Measurements from ENCODE around the gene PDS5A. TPM values are rescaled to one million over a fixed set of nuclear protein-coding genes. Genes with fewer than 3 reads are reported as not detected.

The PDS5A gene
- total RNA-seq, 1 experiment from 2014 or later: 78.8 TPM

DNA sequence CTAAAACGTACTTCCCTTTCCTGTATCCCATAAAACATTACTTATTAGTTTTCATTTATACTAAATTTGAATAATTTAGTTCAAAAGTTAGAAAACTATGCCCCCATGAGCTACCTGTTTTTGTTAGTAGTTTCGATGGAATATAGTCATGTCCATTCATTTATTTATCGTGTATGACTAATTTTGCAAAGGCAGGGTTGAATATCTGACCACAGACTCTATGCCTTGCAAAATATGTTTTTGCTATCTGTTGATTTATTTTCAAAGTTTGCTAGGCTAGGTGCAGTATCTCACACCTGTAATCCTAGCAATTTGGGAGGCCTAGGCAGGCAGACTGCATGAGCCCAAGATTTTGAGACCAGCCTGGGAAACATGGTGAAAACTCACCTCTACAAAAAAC is 78.4 kb downstream of the PDS5A start:
- ChIA-PET CTCF (no interaction called here), POLR2A (no interaction called here)
- peaks cover 23% of the 10 kb centered on the region for H3K4me1 ChIP-seq
- TF ChIP-seq, protein P1, sequence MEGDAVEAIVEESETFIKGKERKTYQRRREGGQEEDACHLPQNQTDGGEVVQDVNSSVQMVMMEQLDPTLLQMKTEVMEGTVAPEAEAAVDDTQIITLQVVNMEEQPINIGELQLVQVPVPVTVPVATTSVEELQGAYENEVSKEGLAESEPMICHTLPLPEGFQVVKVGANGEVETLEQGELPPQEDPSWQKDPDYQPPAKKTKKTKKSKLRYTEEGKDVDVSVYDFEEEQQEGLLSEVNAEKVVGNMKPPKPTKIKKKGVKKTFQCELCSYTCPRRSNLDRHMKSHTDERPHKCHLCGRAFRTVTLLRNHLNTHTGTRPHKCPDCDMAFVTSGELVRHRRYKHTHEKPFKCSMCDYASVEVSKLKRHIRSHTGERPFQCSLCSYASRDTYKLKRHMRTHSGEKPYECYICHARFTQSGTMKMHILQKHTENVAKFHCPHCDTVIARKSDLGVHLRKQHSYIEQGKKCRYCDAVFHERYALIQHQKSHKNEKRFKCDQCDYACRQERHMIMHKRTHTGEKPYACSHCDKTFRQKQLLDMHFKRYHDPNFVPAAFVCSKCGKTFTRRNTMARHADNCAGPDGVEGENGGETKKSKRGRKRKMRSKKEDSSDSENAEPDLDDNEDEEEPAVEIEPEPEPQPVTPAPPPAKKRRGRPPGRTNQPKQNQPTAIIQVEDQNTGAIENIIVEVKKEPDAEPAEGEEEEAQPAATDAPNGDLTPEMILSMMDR (IDR thresholded peaks at IDR 0.05; ENCODE audit: insufficient read depth in 1 of 2, low read depth in 1 of 2, low read length in 1 of 2, severe bottlenecking in 1 of 2, unreplicated experiment in 1 of 2): no peak
- H3K9me3 ChIP-seq: no peaks in the 10 kb centered on the region
- no peak for DNase-seq
- no peaks in the 10 kb centered on the region; the same call in 1 of the 2 replicates for H3K36me3 ChIP-seq (ENCODE audit: control insufficient read depth, insufficient read depth, low read length)
- no peak overlapping the region for H3K27ac Mint-ChIP-seq (ENCODE audit: unreplicated experiment)
- H3K36me3 Mint-ChIP-seq (ENCODE audit: insufficient read depth, unreplicated experiment): peaks cover 85% of the 10 kb centered on the region
- no TSS peak for BruUV-seq (replicated peaks)
- H3K4me1 Mint-ChIP-seq (ENCODE audit: low read depth, unreplicated experiment): peaks cover 16% of the 10 kb centered on the region
- no peak overlapping the region for H3K4me3 ChIP-seq (ENCODE audit: low read depth, low read length)
- no peaks in the 10 kb centered on the region for H3K27me3 ChIP-seq (replicated peaks; ENCODE audit: control insufficient read depth, insufficient read depth, low read length)
- intact Hi-C loops (cut with micrococcal nuclease; ENCODE audit: unreplicated experiment): loop anchor here (5.0 kb wide), 1 partner anchor 78 kb away; the partner anchor contains the start of gene PDS5A
- H3K27me3 Mint-ChIP-seq (ENCODE audit: insufficient read depth, unreplicated experiment): no peaks in the 10 kb centered on the region
- H3K9me3 Mint-ChIP-seq (ENCODE audit: unreplicated experiment): no peaks in the 10 kb centered on the region
- H3K4me3 Mint-ChIP-seq (ENCODE audit: unreplicated experiment): no peak overlapping the region

GRCh38 chr4:39898015-39898414 is 79.7 kb downstream of the PDS5A start:
- Mint-ChIP-seq H3K27me3 (ENCODE audit: insufficient read depth, unreplicated experiment) (no peaks in the 10 kb centered on the region), H3K9me3 (ENCODE audit: unreplicated experiment) (no peaks in the 10 kb centered on the region), H3K27ac (ENCODE audit: unreplicated experiment) (peak overlapping the region; percentile 59), H3K4me1 (ENCODE audit: low read depth, unreplicated experiment) (peaks cover 16% of the 10 kb centered on the region), H3K36me3 (ENCODE audit: insufficient read depth, unreplicated experiment) (peaks cover 92% of the 10 kb centered on the region), H3K4me3 (ENCODE audit: unreplicated experiment) (no peak overlapping the region)
- ChIA-PET CTCF (interaction anchor here (0.6 kb wide), 1 partner anchor 73 kb away, joined by 3 read pairs; no protein-coding TSS in a partner anchor), POLR2A (interaction anchor here (0.6 to 0.7 kb wide), 2 partner anchors 34 to 371 kb away, joined by 3 to 6 read pairs; partner anchors contain the start of gene UGDH)
- intact Hi-C loops (cut with micrococcal nuclease; ENCODE audit: unreplicated experiment): loop anchor here (5.0 kb wide), 1 partner anchor 79 kb away; the partner anchor contains the start of gene PDS5A
- BruUV-seq (replicated peaks): no TSS peak
- Histone ChIP-seq H3K36me3 (ENCODE audit: control insufficient read depth, insufficient read depth, low read length) (no peaks in the 10 kb centered on the region; the same call in 1 of the 2 replicates), H3K4me3 (ENCODE audit: low read depth, low read length) (no peak overlapping the region), H3K27me3 (replicated peaks; ENCODE audit: control insufficient read depth, insufficient read depth, low read length) (no peaks in the 10 kb centered on the region), H3K4me1 (peaks cover 23% of the 10 kb centered on the region), H3K9me3 (no peaks in the 10 kb centered on the region)
- TF ChIP-seq, protein P1 (IDR thresholded peaks at IDR 0.05; ENCODE audit: insufficient read depth in 1 of 2, low read depth in 1 of 2, low read length in 1 of 2, severe bottlenecking in 1 of 2, unreplicated experiment in 1 of 2): no peak
- DNase-seq: peak in 1 of 2 experiments; percentile 20

GRCh38 chr4:39893693-39894072 is 84.0 kb downstream of the PDS5A start:
- H3K4me1 ChIP-seq: peaks cover 15% of the 10 kb centered on the region
- ChIA-PET POLR2A (no interaction called here), CTCF (interaction anchor here (0.6 kb wide), 1 partner anchor 1366 kb away, joined by 4 read pairs; no protein-coding TSS in a partner anchor)
- no peak overlapping the region for H3K4me3 ChIP-seq (ENCODE audit: low read depth, low read length)
- no TSS peak for BruUV-seq (replicated peaks)
- TF ChIP-seq, protein P1 (IDR thresholded peaks at IDR 0.05; ENCODE audit: insufficient read depth in 1 of 2, low read depth in 1 of 2, low read length in 1 of 2, severe bottlenecking in 1 of 2, unreplicated experiment in 1 of 2): no peak
- Mint-ChIP-seq H3K4me1 (ENCODE audit: low read depth, unreplicated experiment) (peaks cover 2% of the 10 kb centered on the region), H3K27me3 (ENCODE audit: insufficient read depth, unreplicated experiment) (no peaks in the 10 kb centered on the region), H3K9me3 (ENCODE audit: unreplicated experiment) (no peaks in the 10 kb centered on the region), H3K4me3 (ENCODE audit: unreplicated experiment) (no peak overlapping the region), H3K27ac (ENCODE audit: unreplicated experiment) (no peak overlapping the region), H3K36me3 (ENCODE audit: insufficient read depth, unreplicated experiment) (peaks cover 83% of the 10 kb centered on the region)
- no peaks in the 10 kb centered on the region for H3K27me3 ChIP-seq (replicated peaks; ENCODE audit: control insufficient read depth, insufficient read depth, low read length)
- no peak for DNase-seq
- intact Hi-C loops (cut with micrococcal nuclease; ENCODE audit: unreplicated experiment): no loop called here
- no peaks in the 10 kb centered on the region for H3K9me3 ChIP-seq
- no peaks in the 10 kb centered on the region; the same call in 1 of the 2 replicates for H3K36me3 ChIP-seq (ENCODE audit: control insufficient read depth, insufficient read depth, low read length)
